HepG2 (cell line): ENCODE results near the gene B4GALT4. TPM values are rescaled to one million over a fixed set of nuclear protein-coding genes. Genes with fewer than 3 reads are reported as not detected.

Experiments used
- ATAC-seq: fragments of 200-7000 bp; cut with Tn5 transposase; 3 replicates; pipeline ENCODE4 v1.9.1; 2020; ENCODE audit warnings: mild to moderate bottlenecking, moderate library complexity
- BruUV-seq: library from RNA; stranded (reverse); fragments of 400-500 nt; replicated peaks from 2 replicates; lab custom pipeline; 2021; lab: Mats Ljungman, UMichigan
- CTCF ChIA-PET: fragments of 300-600 bp; formaldehyde crosslinking; extraction: SDS; loops from one replicate; lab custom pipeline; 2021; ENCODE audit warnings: low total read pairs, inconsistent platforms, low intra/inter-chr PET ratio; lab: Yijun Ruan, JAX
- POLR2A ChIA-PET: fragments of 350-600 bp; sonication (Branson Sonifier 250); formaldehyde crosslinking; loops from one replicate; lab custom pipeline; 2020; ENCODE audit warnings: antibody characterized with exemption, inconsistent platforms; lab: Yijun Ruan, JAX
- DNase-seq: peaks from one replicate; pipeline ENCODE4 v3.0.0-alpha.2; 2015; ENCODE audit warnings: low spot score
- FAIRE-seq: peaks from 3 replicates; lab custom pipeline; 2011; peaks lifted over from hg19 to GRCh38; lab: Jason Lieb, UNC
- H2AFZ ChIP-seq: one replicate; pipeline ENCODE4 v1.6.1; 2011; ENCODE audit warnings: low read length, inconsistent platforms
- H3K27ac ChIP-seq: fragments of 300-600 bp; 3 replicates; pipeline ENCODE4 v1.8.0; 2011; ENCODE audit warnings: mixed run types, mild to moderate bottlenecking, mixed read lengths, low read length, inconsistent platforms; ENCODE audit not compliant: insufficient read depth; ENCODE audit errors: extremely low read length
- H3K27me3 ChIP-seq, 2 experiments: fragments of 200-600 bp in 1 of 2; 2 replicates in 1 of 2; 3 replicates in 1 of 2; pipeline versions ENCODE4 v1.6.0 to v1.8.0; 2011; ENCODE audit warnings: low read length in 2 of 2, mild to moderate bottlenecking in 2 of 2, moderate library complexity in 2 of 2, inconsistent platforms in 1 of 2; ENCODE audit not compliant: insufficient read depth in 2 of 2, control insufficient read depth in 1 of 2
- H3K36me3 ChIP-seq, 2 experiments: fragments of 200-600 bp in 1 of 2; replicated peaks in 1 of 2; 2 replicates in 1 of 2; 3 replicates in 1 of 2; pipeline versions ENCODE4 v1.5.1 to v1.8.0; 2011; ENCODE audit warnings: low read length in 2 of 2, inconsistent platforms in 1 of 2; ENCODE audit not compliant: insufficient read depth in 2 of 2, control insufficient read depth in 1 of 2
- H3K4me1 ChIP-seq: 2 replicates; pipeline ENCODE4 v1.5.1; 2012; ENCODE audit warnings: low read length, inconsistent platforms; ENCODE audit not compliant: insufficient read depth
- H3K4me2 ChIP-seq: 2 replicates; pipeline ENCODE4 v1.6.0; 2011; ENCODE audit warnings: low read depth, low read length, inconsistent platforms
- H3K4me3 ChIP-seq, 3 experiments: fragments of 200-600 bp in 1 of 3; sonication (generic), shearing (Covaris generic) in 1 of 3; replicated peaks in 1 of 3; 2 replicates each; pipeline ENCODE4 v1.5.1; 2011 to 2016; ENCODE audit warnings: low read length in 3 of 3, inconsistent platforms in 2 of 3, low read depth in 2 of 3, mild to moderate bottlenecking in 2 of 3, control low read depth in 1 of 3, mixed read lengths in 1 of 3; ENCODE audit not compliant: insufficient read depth in 1 of 3
- H3K79me2 ChIP-seq: one replicate; pipeline ENCODE4 v1.6.1; 2011; ENCODE audit warnings: low read length, inconsistent platforms; ENCODE audit not compliant: insufficient read depth
- H3K9ac ChIP-seq: 2 replicates; pipeline ENCODE4 v1.6.0; 2011; ENCODE audit warnings: mild to moderate bottlenecking, low read depth, low read length, inconsistent platforms; ENCODE audit not compliant: insufficient read depth
- H3K9me3 ChIP-seq: 2 replicates; pipeline ENCODE4 v1.5.1; 2012; ENCODE audit warnings: mild to moderate bottlenecking, low read length
- H4K20me1 ChIP-seq: 2 replicates; pipeline ENCODE4 v1.6.0; 2011; ENCODE audit warnings: inconsistent platforms, mild to moderate bottlenecking, low read length, moderate library complexity; ENCODE audit not compliant: insufficient read depth
- GATAD2A ChIP-seq: IDR thresholded peaks from 2 replicates; pipeline ENCODE4 v1.6.1; 2016
- RFX5 ChIP-seq: IDR thresholded peaks from 2 replicates; pipeline ENCODE4 v1.6.1; 2011; ENCODE audit warnings: low read depth, low read length, improper control_type of control experiment
- YY1 ChIP-seq: IDR thresholded peaks from 2 replicates; pipeline ENCODE4 v1.6.1; 2011; ENCODE audit warnings: low read length, low read depth, moderate library complexity, mild to moderate bottlenecking; ENCODE audit not compliant: insufficient read depth, insufficient replicate concordance
- ZNF180 ChIP-seq: sonication (generic); formaldehyde crosslinking; IDR thresholded peaks from 2 replicates; pipeline ENCODE4 v1.4.0; 2020; ENCODE audit warnings: low read depth, missing genetic modification reagents, borderline replicate concordance
- ZNF253 ChIP-seq: sonication (generic); formaldehyde crosslinking; IDR thresholded peaks from 2 replicates; pipeline ENCODE4 v1.8.0; 2022; ENCODE audit warnings: mild to moderate bottlenecking, missing genetic modification reagents, borderline replicate concordance
- ZNF256 ChIP-seq: sonication (generic); formaldehyde crosslinking; conservative IDR thresholded peaks from 2 replicates; pipeline ENCODE4 v1.4.0; 2020; ENCODE audit warnings: missing genetic modification reagents
- ZNF33B ChIP-seq: sonication (generic); formaldehyde crosslinking; IDR thresholded peaks from 2 replicates; pipeline ENCODE4 v1.5.1; 2020; ENCODE audit warnings: mild to moderate bottlenecking, missing genetic modification reagents
- ZSCAN25 ChIP-seq: sonication (generic); formaldehyde crosslinking; IDR thresholded peaks from 2 replicates; pipeline ENCODE4 v1.8.0; 2022; ENCODE audit warnings: mild to moderate bottlenecking, missing genetic modification reagents
- WGBS: methylation state at CpG from one replicate; pipeline ENCODE4 v1.1.6; 2017; ENCODE audit warnings: low lambda C conversion rate; 5-methylcytosine and 5-hydroxymethylcytosine counted together
- in situ Hi-C: cut with HindIII; loops from 2 replicates; pipeline ENCODE4 v1.10.0; 2017; ENCODE audit warnings: low pct_unique_long_range_greater_than_20kb; ENCODE audit not compliant: extremely low pct_ligation_motif_present
- intact Hi-C: fragments of 100-400 bp; cut with micrococcal nuclease; formaldehyde crosslinking; loops from one replicate; pipeline ENCODE4 v1.10.0; 2022; ENCODE audit not compliant: unreplicated experiment
- polyA plus RNA-seq, 8 experiments: library from polyadenylated mRNA; depleted of rRNA in 3 of 8; stranded (reverse) in 7 of 8; unstranded in 1 of 8; fragments of >200 nt; fragmentation: Illumina TruSeq in 4 of 8; extraction: Trizol in 4 of 8; gene quantifications; 2 replicates each; pipeline versions ENCODE4 v1.2.1 to v1.2.3, GENCODE V29; 2011 to 2016; ENCODE audit warnings: low read depth in 4 of 8, missing spikeins in 1 of 8, mixed read lengths in 1 of 8; ENCODE audit not compliant: insufficient read depth in 1 of 8
- total RNA-seq, 5 experiments: library from RNA; depleted of rRNA; stranded (reverse); fragments of >200 nt; fragmentation: Illumina TruSeq; extraction: Trizol; gene quantifications; 2 replicates each; pipeline ENCODE4 v1.2.3, GENCODE V29; 2016; ENCODE audit warnings: low read depth in 1 of 5
- TF ChIP-seq, protein P1 (sequence below): sonication (generic); formaldehyde crosslinking; IDR thresholded peaks from 2 replicates; pipeline ENCODE4 v1.9.0; 2021; ENCODE audit warnings: mild to moderate bottlenecking, missing genetic modification reagents
- TF ChIP-seq, protein P2 (sequence below): sonication (generic); formaldehyde crosslinking; IDR thresholded peaks from 2 replicates; pipeline ENCODE4 v1.4.0; 2020; ENCODE audit warnings: low read depth, mild to moderate bottlenecking, missing genetic modification reagents

B4GALT4 gene
- total and polyA plus RNA-seq, 2 of the 13 experiments (the other 11 are each of a cell fraction or from before 2014, with no cell fraction given), result 16.9 to 29.0 TPM

DNA sequence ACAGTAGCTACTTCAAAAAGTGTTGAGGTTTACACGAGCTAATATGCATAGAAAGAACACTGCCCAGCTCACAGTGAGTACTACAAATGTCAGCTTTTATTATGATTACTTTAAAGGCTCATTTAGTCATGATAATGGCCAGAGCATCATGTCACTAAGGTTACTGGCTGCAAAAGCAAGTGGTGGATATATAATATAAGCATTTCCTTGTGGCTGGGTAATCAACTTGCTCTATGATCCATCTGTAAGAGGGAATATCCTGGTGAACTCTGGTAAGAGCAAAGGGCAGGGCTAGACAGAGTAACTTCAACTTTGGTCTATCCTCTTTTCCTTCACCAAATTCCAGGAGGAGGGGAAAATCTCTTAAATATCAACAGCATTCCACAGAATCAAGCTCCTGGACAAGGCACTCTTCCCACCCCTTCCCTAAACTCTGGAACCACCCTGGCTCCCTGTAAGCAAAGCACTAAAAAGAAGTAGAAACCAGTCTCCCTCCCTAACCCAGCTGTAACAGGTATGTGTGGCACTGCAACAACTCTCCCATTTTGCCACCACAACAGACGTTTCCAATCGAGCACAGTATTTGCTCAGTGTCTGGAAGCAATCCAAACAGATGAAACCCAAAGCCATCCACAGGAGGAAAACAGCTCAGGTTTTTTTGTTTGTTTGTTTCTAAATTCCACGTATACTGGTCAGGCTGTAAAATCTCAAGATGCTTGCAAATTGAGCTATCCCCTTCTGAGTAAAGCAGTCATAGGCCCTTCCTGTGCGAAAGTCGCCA is 13.4 kb downstream of the B4GALT4 start (continued):
- TF ChIP-seq, protein P1, sequence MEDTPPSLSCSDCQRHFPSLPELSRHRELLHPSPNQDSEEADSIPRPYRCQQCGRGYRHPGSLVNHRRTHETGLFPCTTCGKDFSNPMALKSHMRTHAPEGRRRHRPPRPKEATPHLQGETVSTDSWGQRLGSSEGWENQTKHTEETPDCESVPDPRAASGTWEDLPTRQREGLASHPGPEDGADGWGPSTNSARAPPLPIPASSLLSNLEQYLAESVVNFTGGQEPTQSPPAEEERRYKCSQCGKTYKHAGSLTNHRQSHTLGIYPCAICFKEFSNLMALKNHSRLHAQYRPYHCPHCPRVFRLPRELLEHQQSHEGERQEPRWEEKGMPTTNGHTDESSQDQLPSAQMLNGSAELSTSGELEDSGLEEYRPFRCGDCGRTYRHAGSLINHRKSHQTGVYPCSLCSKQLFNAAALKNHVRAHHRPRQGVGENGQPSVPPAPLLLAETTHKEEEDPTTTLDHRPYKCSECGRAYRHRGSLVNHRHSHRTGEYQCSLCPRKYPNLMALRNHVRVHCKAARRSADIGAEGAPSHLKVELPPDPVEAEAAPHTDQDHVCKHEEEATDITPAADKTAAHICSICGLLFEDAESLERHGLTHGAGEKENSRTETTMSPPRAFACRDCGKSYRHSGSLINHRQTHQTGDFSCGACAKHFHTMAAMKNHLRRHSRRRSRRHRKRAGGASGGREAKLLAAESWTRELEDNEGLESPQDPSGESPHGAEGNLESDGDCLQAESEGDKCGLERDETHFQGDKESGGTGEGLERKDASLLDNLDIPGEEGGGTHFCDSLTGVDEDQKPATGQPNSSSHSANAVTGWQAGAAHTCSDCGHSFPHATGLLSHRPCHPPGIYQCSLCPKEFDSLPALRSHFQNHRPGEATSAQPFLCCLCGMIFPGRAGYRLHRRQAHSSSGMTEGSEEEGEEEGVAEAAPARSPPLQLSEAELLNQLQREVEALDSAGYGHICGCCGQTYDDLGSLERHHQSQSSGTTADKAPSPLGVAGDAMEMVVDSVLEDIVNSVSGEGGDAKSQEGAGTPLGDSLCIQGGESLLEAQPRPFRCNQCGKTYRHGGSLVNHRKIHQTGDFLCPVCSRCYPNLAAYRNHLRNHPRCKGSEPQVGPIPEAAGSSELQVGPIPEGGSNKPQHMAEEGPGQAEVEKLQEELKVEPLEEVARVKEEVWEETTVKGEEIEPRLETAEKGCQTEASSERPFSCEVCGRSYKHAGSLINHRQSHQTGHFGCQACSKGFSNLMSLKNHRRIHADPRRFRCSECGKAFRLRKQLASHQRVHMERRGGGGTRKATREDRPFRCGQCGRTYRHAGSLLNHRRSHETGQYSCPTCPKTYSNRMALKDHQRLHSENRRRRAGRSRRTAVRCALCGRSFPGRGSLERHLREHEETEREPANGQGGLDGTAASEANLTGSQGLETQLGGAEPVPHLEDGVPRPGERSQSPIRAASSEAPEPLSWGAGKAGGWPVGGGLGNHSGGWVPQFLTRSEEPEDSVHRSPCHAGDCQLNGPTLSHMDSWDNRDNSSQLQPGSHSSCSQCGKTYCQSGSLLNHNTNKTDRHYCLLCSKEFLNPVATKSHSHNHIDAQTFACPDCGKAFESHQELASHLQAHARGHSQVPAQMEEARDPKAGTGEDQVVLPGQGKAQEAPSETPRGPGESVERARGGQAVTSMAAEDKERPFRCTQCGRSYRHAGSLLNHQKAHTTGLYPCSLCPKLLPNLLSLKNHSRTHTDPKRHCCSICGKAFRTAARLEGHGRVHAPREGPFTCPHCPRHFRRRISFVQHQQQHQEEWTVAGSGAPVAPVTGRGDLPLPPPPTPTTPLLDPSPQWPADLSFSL (CRISPR knock-in tag), result 0 out of 2 replicates have a peak, but pooled peaks have one; percentile 23

DNA sequence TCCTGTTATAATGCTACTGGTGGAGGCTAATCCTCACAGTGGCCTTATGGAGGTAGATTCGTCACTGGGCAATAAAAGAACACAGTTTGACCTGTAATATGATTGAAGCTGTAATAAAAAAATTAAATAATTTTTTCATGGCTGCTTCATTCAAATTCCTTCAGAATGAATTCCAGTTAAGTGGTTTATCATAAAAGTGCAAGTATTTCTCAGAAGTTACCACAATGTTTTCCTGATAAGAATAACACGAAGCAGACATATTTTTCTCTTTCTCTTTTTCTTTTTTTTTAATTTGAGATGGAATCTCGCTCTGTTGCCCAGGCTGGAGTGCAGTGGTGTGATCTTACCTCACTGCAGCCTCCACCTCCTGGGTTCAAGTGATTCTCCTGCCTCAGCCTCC is 15.6 kb downstream of the B4GALT4 start:
- Histone ChIP-seq H3K4me1 (peaks cover 16% of the 10 kb centered on the region), H2AFZ (no peak overlapping the region), H3K9ac (no peak overlapping the region), H3K27ac (no peak overlapping the region), H3K79me2 (no peaks in the 10 kb centered on the region), H3K4me3 (no peak overlapping the region), H3K4me2 (no peak overlapping the region), H3K36me3 (peaks cover 20 to 68% of the 10 kb centered on the region in 2 experiments), H3K9me3 (no peaks in the 10 kb centered on the region), H4K20me1 (no peaks in the 10 kb centered on the region; the same call in 1 of the 2 replicates), H3K27me3 (no peaks in the 10 kb centered on the region)
- POLR2A ChIA-PET, result interaction anchor here (0.9 kb wide), 2 partner anchors 12 to 16 kb away, joined by 3 read pairs; partner anchors contain the start of gene B4GALT4
- DNase-seq, result no peak
- BruUV-seq, result no TSS peak
- intact Hi-C loops (no loop called here), in situ Hi-C loops (no loop called here)
- TF ChIP-seq ZNF253 (CRISPR knock-in tag), result no peak
- no peak for TF ChIP-seq GATAD2A (CRISPR knock-in tag)
- TF ChIP-seq, protein P2, sequence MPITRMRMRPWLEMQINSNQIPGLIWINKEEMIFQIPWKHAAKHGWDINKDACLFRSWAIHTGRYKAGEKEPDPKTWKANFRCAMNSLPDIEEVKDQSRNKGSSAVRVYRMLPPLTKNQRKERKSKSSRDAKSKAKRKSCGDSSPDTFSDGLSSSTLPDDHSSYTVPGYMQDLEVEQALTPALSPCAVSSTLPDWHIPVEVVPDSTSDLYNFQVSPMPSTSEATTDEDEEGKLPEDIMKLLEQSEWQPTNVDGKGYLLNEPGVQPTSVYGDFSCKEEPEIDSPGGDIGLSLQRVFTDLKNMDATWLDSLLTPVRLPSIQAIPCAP, result no peak
- no peak for TF ChIP-seq YY1
- TF ChIP-seq ZNF256 (CRISPR knock-in tag), result no peak
- no peak for TF ChIP-seq ZNF33B
- no peak for TF ChIP-seq ZSCAN25 (CRISPR knock-in tag)
- TF ChIP-seq RFX5, result no peak
- no peak for TF ChIP-seq ZNF180
- FAIRE-seq, result no peak
- WGBS, result 98% methylated on average over 3 of the region's 3 CpGs
- ATAC-seq, result no peak
- CTCF ChIA-PET, result no interaction called here
